Transverse colon (tissue), 4 donors: ENCODE measurements around the gene PPCDC. TPM values are rescaled to one million over a fixed set of nuclear protein-coding genes. Genes with fewer than 3 reads are reported as not detected.

ENCODE experiments used
- DNase-seq: peaks from one replicate; pipeline ENCODE4 v3.0.0-alpha.2; 2019
- H3K27ac ChIP-seq, 4 donors: fragments of 200-600 bp; sonication (generic); 2 replicates each; pipeline ENCODE4 v1.5.1; 2016 to 2018; ENCODE audit warnings: inconsistent platforms in 4 of 4
- H3K27me3 ChIP-seq: fragments of 200-600 bp; sonication (generic); 2 replicates; pipeline ENCODE4 v1.5.1; 2017; ENCODE audit warnings: inconsistent platforms
- H3K36me3 ChIP-seq, 4 donors: fragments of 200-600 bp; sonication (generic); 2 replicates each; pipeline ENCODE4 v1.5.1; 2017 to 2019; ENCODE audit warnings: inconsistent platforms in 4 of 4
- H3K4me1 ChIP-seq, 4 donors: fragments of 200-600 bp; sonication (generic); 2 replicates each; pipeline ENCODE4 v1.5.1; 2017 to 2020; ENCODE audit warnings: inconsistent platforms in 4 of 4
- H3K4me3 ChIP-seq, 4 donors: fragments of 200-600 bp; sonication (generic); 1 replicate in 1 of 4; 2 replicates in 3 of 4; pipeline versions ENCODE4 v1.5.1 to v1.6.1; 2017 to 2019; ENCODE audit warnings: inconsistent platforms in 4 of 4
- H3K9me3 ChIP-seq, 2 donors: fragments of 200-600 bp; sonication (generic); 2 replicates each; pipeline ENCODE4 v1.5.1; 2017 to 2019; ENCODE audit warnings: inconsistent platforms in 2 of 2
- CTCF ChIP-seq, 5 experiments: fragments of 200-600 bp in 3 of 5; fragments of 450-650 bp in 2 of 5; sonication (generic) in 3 of 5; IDR thresholded peaks; 1 replicate in 2 of 5; 2 replicates in 3 of 5; pipeline ENCODE4 v1.5.1; 2016 to 2017; ENCODE audit warnings: antibody characterized with exemption in 5 of 5, inconsistent platforms in 3 of 5, mild to moderate bottlenecking in 2 of 5, moderate library complexity in 1 of 5
- EP300 ChIP-seq: sonication (generic); formaldehyde crosslinking; IDR thresholded peaks from one replicate; pipeline ENCODE4 v1.6.1; 2017; ENCODE audit warnings: antibody characterized with exemption, low read depth
- POLR2A ChIP-seq: fragments of 450-650 bp; IDR thresholded peaks from one replicate; pipeline ENCODE4 v1.6.1; 2016; ENCODE audit warnings: antibody characterized with exemption, mild to moderate bottlenecking, moderate library complexity
- POLR2AphosphoS5 ChIP-seq, 3 donors: sonication (generic); formaldehyde crosslinking; IDR thresholded peaks; one replicate each; pipeline ENCODE4 v1.6.1; 2016; ENCODE audit warnings: antibody characterized with exemption in 3 of 3
- WGBS, 2 donors: methylation state at CpG; one replicate each; pipeline ENCODE4 v1.1.5; 2018; ENCODE audit warnings: low coverage in 1 of 2; 5-methylcytosine and 5-hydroxymethylcytosine counted together
- in situ Hi-C, 4 donors: fragments of 200-750 bp; cut with MboI; loops; one replicate each; pipeline versions ENCODE4 v1.15.0 to v1.15.1; 2017; ENCODE audit warnings: low sequenced_read_pairs in 3 of 4, low pct_ligation_motif_present in 1 of 4, low pct_unique_long_range_greater_than_20kb in 1 of 4
- intact Hi-C: fragments of 100-400 bp; cut with DNase I; formaldehyde crosslinking; loops from one replicate; pipeline ENCODE4 v1.15.1; 2023; ENCODE audit warnings: low total_unique reads
- total RNA-seq, 4 donors: library from RNA; depleted of rRNA; stranded (reverse); fragments of >200 nt; gene quantifications; one replicate each; pipeline ENCODE4 v1.1.0, GENCODE V29; 2016

The PPCDC gene
- total RNA-seq, 4 donors from 2014 or later, result 5.2 to 54.5 (median 25.2) TPM

GRCh38 chr15:74994685-74995084, 28.7 kb upstream of the PPCDC start:
- peaks cover 31% of the 10 kb centered on the region for H3K27me3 ChIP-seq
- intact Hi-C loops (no loop called here), in situ Hi-C loops (no loop called here)
- H3K36me3 ChIP-seq, result no peaks in the 10 kb centered on the region
- no peaks in the 10 kb centered on the region for H3K9me3 ChIP-seq
- WGBS, 2 donors, result 63 to 71% methylated on average over 4 to 5 of the region's 5 CpGs
- H3K4me3 ChIP-seq, result peak overlapping the region in 1 of 4 donors; percentile 68
- H3K27ac ChIP-seq, result no peak overlapping the region
- no peak for DNase-seq
- peaks cover 0 to 17% (median 11%) of the 10 kb centered on the region in 4 donors for H3K4me1 ChIP-seq
- no peak for TF ChIP-seq CTCF (IDR thresholded peaks at IDR 0.05)
- TF ChIP-seq POLR2A, result no peak
- no peak for TF ChIP-seq POLR2AphosphoS5 (IDR thresholded peaks at IDR 0.05)
- no peak for TF ChIP-seq EP300

GRCh38 chr15:74995182-74995778, 28.1 kb upstream of the PPCDC start, which contains the start of gene SCAMP5:
Gene SCAMP5, plus strand, starts transcription at chr15:74995563. Its CDS starts 16,277 bp downstream, at chr15:75011840.
- peak within 1 kb of the TSS in 2 of 4 donors; percentile 2 to 34 for H3K27ac ChIP-seq
- in situ Hi-C loops, result no loop called here

GRCh38 chr15:74995779-74996765, 27.3 kb upstream of the PPCDC start:
- Histone ChIP-seq H3K4me3 (peak overlapping the region; percentile 50 to 68 (median 60)), H3K4me1 (peaks cover 0 to 24% (median 14%) of the 10 kb centered on the region in 4 donors), H3K36me3 (no peaks in the 10 kb centered on the region), H3K9me3 (no peaks in the 10 kb centered on the region), H3K27me3 (peaks cover 31% of the 10 kb centered on the region), H3K27ac (peak overlapping the region in 2 of 4 donors; percentile 2 to 34)
- peak; percentile 45 for DNase-seq
- 12 to 51% methylated on average over 2 to 28 of the region's 42 CpGs for WGBS, 2 donors
- no peak for TF ChIP-seq POLR2A
- intact Hi-C loops, result no loop called here
- in situ Hi-C loops, result no loop called here

More at GRCh38 chr15:74995182-74995778, 28.1 kb upstream of the PPCDC start, which contains the start of gene SCAMP5:
- Histone ChIP-seq H3K4me1 (peaks cover 0 to 22% (median 13%) of the 10 kb centered on the region in 4 donors), H3K36me3 (no peaks in the 10 kb centered on the region), H3K4me3 (peak within 1 kb of the TSS; percentile 50 to 68 (median 60)), H3K27me3 (peaks cover 31% of the 10 kb centered on the region), H3K9me3 (no peaks in the 10 kb centered on the region)
- no peak for TF ChIP-seq CTCF (IDR thresholded peaks at IDR 0.05)
- TF ChIP-seq POLR2A, result no peak
- TF ChIP-seq EP300, result no peak
- no peak for TF ChIP-seq POLR2AphosphoS5 (IDR thresholded peaks at IDR 0.05)
- 4 to 17% methylated on average over 1 to 13 of the region's 58 CpGs for whole genome bisulfite sequencing, 2 donors
- DNase-seq, result peak; percentile 95
- intact Hi-C loops, result no loop called here

GRCh38 chr15:74997141-74997540, 26.2 kb upstream of the PPCDC start:
- no peaks in the 10 kb centered on the region for H3K9me3 ChIP-seq
- no peak for DNase-seq

More at GRCh38 chr15:74997141-74997540, 26.2 kb upstream of the PPCDC start:
- H3K4me3 ChIP-seq, result no peak overlapping the region
- H3K27ac ChIP-seq, result no peak overlapping the region
- H3K4me1 ChIP-seq, result peaks cover 0 to 24% (median 14%) of the 10 kb centered on the region in 4 donors
- H3K27me3 ChIP-seq, result peaks cover 31% of the 10 kb centered on the region
- TF ChIP-seq POLR2AphosphoS5 (IDR thresholded peaks at IDR 0.05) (no peak), CTCF (IDR thresholded peaks at IDR 0.05) (no peak), EP300 (no peak), POLR2A (no peak)
- WGBS, 2 donors, result 76% methylated on average over 4 of the region's 4 CpGs; no CpG with 5 or more reads in 1 of the 2 donors
- in situ Hi-C loops (no loop called here), intact Hi-C loops (no loop called here)
- no peaks in the 10 kb centered on the region for H3K36me3 ChIP-seq
